IPS DF 6.9 (cell line): Measurements from ENCODE around the gene BLM.
"Not testable (repeated sequence)": the region's sequence is repeated elsewhere in the genome, so short reads cannot be mapped to it uniquely, and the experiment has no call there.

Source experiments
- DNase-seq: peaks from one replicate; pipeline ENCODE4 v3.0.0-alpha.2; 2013; ENCODE audit warnings: low read depth, low spot score
- H3K27ac ChIP-seq: one replicate; pipeline ENCODE4 v1.5.1; 2013; ENCODE audit warnings: low read length, control low read depth
- H3K27me3 ChIP-seq: 2 replicates; pipeline ENCODE4 v1.6.1; 2013; ENCODE audit warnings: mild to moderate bottlenecking, low read length; ENCODE audit not compliant: control insufficient read depth, insufficient read depth
- H3K36me3 ChIP-seq: 2 replicates; pipeline ENCODE4 v1.6.1; 2013; ENCODE audit warnings: low read length; ENCODE audit not compliant: control insufficient read depth, insufficient read depth
- H3K4me1 ChIP-seq: 2 replicates; pipeline ENCODE4 v1.6.1; 2013; ENCODE audit warnings: low read length; ENCODE audit not compliant: control insufficient read depth, insufficient read depth
- H3K4me3 ChIP-seq: 2 replicates; pipeline ENCODE4 v1.5.1; 2013; ENCODE audit warnings: mild to moderate bottlenecking, low read length
- H3K9me3 ChIP-seq: 2 replicates; pipeline ENCODE4 v1.6.1; 2013; ENCODE audit warnings: low read length, inconsistent platforms; ENCODE audit not compliant: control insufficient read depth, insufficient read depth
- WGBS: extraction: QIAGEN DNeasy Blood & Tissue Kit; methylation state at CpG from one replicate; pipeline ENCODE4 v1.1.7; 2013; ENCODE audit warnings: mixed read lengths, missing lambda C conversion rate; ENCODE audit not compliant: insufficient read length, insufficient coverage; 5-methylcytosine and 5-hydroxymethylcytosine counted together

The BLM gene

DNA sequence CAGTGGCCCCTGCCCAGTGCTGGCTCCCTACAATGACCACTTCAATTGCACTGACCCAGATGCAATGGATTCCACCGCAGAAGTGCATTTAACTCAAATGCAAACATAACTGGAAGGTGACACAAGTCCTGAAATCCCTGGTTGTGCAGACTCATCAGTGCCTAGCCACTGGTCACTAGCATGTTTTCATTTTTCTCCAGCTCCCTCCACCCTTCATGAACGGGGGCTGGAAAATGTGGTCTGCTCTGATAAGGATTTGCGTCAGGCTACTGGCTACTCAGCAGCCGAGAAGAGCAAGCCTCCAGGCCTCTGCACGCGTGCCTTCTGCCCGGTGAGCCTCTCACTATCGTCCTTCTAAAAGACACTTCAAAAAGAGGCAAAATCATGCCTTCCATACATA, 123.8 kb downstream of the BLM start:
- H3K4me3 ChIP-seq = no peak overlapping the region
- H3K27ac ChIP-seq = no peak overlapping the region
- WGBS = no CpG with 5 or more reads among the region's 8 CpGs
- no peak for DNase-seq
- H3K9me3 ChIP-seq = no peaks in the 10 kb centered on the region
- peaks cover 10% of the 10 kb centered on the region for H3K4me1 ChIP-seq
- H3K36me3 ChIP-seq = no peaks in the 10 kb centered on the region
- H3K27me3 ChIP-seq = no peaks in the 10 kb centered on the region

DNA sequence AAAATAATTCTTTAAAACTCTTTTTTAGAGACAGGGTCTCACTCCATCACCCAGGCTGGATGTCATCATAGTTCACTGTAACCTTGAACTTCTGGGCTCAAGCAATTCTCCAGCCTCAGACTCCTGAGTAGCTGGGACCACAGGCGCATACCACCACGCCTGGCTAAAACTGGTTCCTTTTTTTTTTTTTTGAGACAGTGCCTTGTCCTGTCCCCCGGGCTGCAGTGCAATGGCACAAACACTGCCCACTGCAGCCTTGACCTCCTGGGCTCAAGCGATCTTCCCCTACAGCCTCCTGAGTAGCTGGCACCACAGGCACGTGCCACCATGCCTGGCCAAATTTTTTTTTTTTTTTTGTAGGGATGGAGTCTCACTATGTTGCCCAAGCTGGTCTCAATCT, 127.5 kb downstream of the BLM start:
- no peak overlapping the region for H3K27ac ChIP-seq
- WGBS = no CpG with 5 or more reads among the region's 5 CpGs
- H3K9me3 ChIP-seq = no peaks in the 10 kb centered on the region
- H3K27me3 ChIP-seq = no peaks in the 10 kb centered on the region
- H3K4me1 ChIP-seq = peaks cover 5% of the 10 kb centered on the region
- no peak for DNase-seq
- no peaks in the 10 kb centered on the region for H3K36me3 ChIP-seq
- no peak overlapping the region for H3K4me3 ChIP-seq

DNA sequence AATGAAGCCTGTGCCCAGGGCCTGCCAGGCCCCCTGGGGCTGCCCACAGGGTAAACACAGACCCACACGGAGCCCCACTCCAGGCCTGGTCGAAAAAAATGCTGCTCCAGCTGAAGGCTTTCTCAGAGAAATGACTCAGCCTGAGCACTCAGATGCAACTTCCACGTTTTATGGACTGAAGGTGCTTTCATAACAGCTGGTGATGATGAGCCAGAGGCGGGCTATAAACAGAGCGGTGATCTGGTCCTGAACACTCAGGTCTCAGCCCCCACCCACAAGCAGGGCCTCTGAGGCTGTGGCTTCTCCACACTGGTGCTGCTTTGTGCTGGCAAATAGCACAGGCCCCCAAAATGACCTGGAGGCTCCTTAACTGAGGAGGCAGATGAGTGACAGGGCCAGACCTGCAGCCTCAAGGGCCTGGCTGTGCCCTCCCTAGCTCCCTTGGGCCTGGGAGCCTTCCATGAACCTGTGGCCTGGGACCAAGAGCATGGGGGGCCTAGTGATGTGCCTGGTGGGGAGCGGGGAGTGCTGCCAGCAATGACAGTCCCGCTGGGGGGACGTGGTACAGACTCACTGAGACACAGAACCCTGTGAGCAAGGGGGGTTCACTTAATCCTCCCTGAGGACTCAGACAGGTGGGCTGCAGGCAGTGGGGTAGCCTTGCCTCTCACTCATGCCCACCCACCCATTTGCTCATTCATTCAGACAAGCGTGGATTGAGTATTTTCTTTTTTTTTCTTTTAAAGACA, 128.2 kb downstream of the BLM start:
- Histone ChIP-seq H3K36me3 (no peaks in the 10 kb centered on the region), H3K4me1 (peaks cover 3% of the 10 kb centered on the region), H3K27me3 (no peaks in the 10 kb centered on the region), H3K4me3 (no peak overlapping the region), H3K27ac (no peak overlapping the region), H3K9me3 (no peaks in the 10 kb centered on the region)
- WGBS = no CpG with 5 or more reads among the region's 9 CpGs
- DNase-seq = no peak

GRCh38 chr15:90849424-90849823, 132.3 kb downstream of the BLM start:
- DNase-seq, H3K36me3 ChIP-seq, H3K4me3 ChIP-seq, H3K4me1 ChIP-seq, H3K9me3 ChIP-seq, H3K27ac ChIP-seq, H3K27me3 ChIP-seq: not testable (repeated sequence)
- no CpG with 5 or more reads among the region's 1 CpG for WGBS

- no peaks in the 10 kb centered on the region for H3K4me1 ChIP-seq
- no peaks in the 10 kb centered on the region for H3K9me3 ChIP-seq
- no peak for DNase-seq
- no CpG with 5 or more reads among the region's 6 CpGs for WGBS
- H3K27me3 ChIP-seq = no peaks in the 10 kb centered on the region
- H3K36me3 ChIP-seq = no peaks in the 10 kb centered on the region
- no peak overlapping the region for H3K27ac ChIP-seq
- no peak overlapping the region for H3K4me3 ChIP-seq
Measured at GRCh38 chr15:90851114-90851513, 134.0 kb downstream of the BLM start.

GRCh38 chr15:90851940-90852339, 134.8 kb downstream of the BLM start:
- no peaks in the 10 kb centered on the region for H3K27me3 ChIP-seq
- no peaks in the 10 kb centered on the region for H3K36me3 ChIP-seq
- H3K4me1 ChIP-seq = no peaks in the 10 kb centered on the region
- no peak overlapping the region for H3K27ac ChIP-seq
- no CpG with 5 or more reads among the region's 5 CpGs for WGBS
- no peaks in the 10 kb centered on the region for H3K9me3 ChIP-seq
- H3K4me3 ChIP-seq = no peak overlapping the region
- no peak for DNase-seq

DNA sequence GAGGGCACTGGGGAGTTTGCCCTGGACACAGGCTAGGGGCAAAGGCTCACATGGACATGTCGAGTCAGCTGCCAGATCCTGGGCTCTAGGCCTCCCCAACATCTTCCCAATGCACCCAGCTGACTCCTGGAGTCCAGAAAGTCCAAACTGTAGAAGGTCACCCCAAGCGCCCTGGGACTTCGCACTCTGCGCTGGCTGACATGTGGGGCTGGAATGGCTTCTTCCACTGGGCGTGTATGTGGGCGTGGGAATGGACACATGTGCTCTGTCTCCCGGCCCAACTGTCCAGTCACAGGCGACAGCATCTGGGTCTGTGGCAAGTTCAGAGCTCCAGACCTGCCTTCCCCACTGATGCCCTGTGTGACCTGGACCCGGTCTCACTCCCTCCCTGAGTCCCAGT, 138.0 kb downstream of the BLM start:
- Histone ChIP-seq H3K9me3 (no peaks in the 10 kb centered on the region), H3K4me3 (no peak overlapping the region), H3K27ac (no peak overlapping the region), H3K27me3 (no peaks in the 10 kb centered on the region), H3K36me3 (no peaks in the 10 kb centered on the region), H3K4me1 (peaks cover 3% of the 10 kb centered on the region; the same call in 1 of the 2 replicates)
- no peak for DNase-seq
- whole genome bisulfite sequencing = no CpG with 5 or more reads among the region's 9 CpGs

DNA sequence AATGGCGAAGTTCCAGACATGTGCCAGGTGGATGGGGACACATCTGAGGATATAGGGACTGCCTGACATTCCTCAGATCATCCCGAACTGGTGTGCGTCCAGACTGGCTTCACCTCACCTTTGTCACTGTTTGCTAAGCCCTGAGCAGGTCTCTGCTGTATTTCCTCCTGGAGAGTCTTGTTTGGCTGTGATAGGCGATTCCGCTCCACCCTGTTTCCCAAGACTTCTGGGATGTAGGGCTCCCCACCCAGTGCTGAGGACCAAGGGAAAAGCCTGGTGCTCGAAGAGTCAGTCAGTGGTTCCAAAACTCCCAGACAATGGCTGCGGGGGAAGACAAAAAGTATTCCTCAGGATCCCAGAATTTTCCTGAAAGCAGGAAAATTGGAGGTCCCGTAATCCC, 140.2 kb downstream of the BLM start:
- no peak overlapping the region for H3K4me3 ChIP-seq
- DNase-seq = no peak
- no peaks in the 10 kb centered on the region for H3K9me3 ChIP-seq
- H3K4me1 ChIP-seq = peaks cover 3% of the 10 kb centered on the region; the same call in 1 of the 2 replicates
- no CpG with 5 or more reads among the region's 8 CpGs for WGBS
- H3K36me3 ChIP-seq = no peaks in the 10 kb centered on the region
- H3K27ac ChIP-seq = no peak overlapping the region
- no peaks in the 10 kb centered on the region for H3K27me3 ChIP-seq

GRCh38 chr15:90857883-90858443, 140.8 kb downstream of the BLM start:
- H3K4me1 ChIP-seq = peaks cover 3% of the 10 kb centered on the region; the same call in 1 of the 2 replicates
- WGBS = no CpG with 5 or more reads among the region's 8 CpGs
- no peaks in the 10 kb centered on the region for H3K27me3 ChIP-seq
- H3K4me3 ChIP-seq = no peak overlapping the region
- H3K36me3 ChIP-seq = no peaks in the 10 kb centered on the region
- no peaks in the 10 kb centered on the region for H3K9me3 ChIP-seq
- DNase-seq = no peak
- no peak overlapping the region for H3K27ac ChIP-seq

- no peaks in the 10 kb centered on the region for H3K36me3 ChIP-seq
- no peaks in the 10 kb centered on the region for H3K27me3 ChIP-seq
- no CpG with 5 or more reads among the region's 10 CpGs for WGBS
- H3K9me3 ChIP-seq = no peaks in the 10 kb centered on the region
- H3K4me1 ChIP-seq = peaks cover 3% of the 10 kb centered on the region; the same call in 1 of the 2 replicates
- H3K27ac ChIP-seq = no peak overlapping the region
- no peak for DNase-seq
- H3K4me3 ChIP-seq = no peak overlapping the region
Measured at GRCh38 chr15:90859234-90860131, 142.3 kb downstream of the BLM start.
